ENCODE results near the gene DMKN.
"Not testable (repeated sequence)": the region's sequence is repeated elsewhere in the genome, so short reads cannot be mapped to it uniquely, and the experiment has no call there.

The DMKN gene

DNA sequence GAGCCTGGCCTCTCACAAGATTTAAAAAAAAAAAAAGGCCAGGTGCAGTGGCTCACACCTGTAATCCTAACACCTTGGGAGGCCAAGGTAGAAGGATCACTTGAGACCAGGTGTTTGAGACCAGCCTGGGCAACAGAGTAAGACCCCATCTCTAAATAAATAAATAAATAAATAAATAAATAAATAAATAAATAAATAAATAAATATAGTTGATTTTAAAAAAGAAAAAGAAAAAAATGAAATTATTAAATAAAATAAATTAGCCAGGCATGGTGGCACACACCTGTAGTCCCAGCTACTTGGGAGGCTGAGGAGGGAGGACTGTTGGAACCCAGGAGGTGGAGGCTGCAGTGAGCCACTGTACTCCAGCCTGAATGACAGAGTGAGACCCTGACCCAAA is 51.7 kb downstream of the DMKN start:
- not testable (repeated sequence) for DNase-seq (ENCODE audit: low spot score)

DNA sequence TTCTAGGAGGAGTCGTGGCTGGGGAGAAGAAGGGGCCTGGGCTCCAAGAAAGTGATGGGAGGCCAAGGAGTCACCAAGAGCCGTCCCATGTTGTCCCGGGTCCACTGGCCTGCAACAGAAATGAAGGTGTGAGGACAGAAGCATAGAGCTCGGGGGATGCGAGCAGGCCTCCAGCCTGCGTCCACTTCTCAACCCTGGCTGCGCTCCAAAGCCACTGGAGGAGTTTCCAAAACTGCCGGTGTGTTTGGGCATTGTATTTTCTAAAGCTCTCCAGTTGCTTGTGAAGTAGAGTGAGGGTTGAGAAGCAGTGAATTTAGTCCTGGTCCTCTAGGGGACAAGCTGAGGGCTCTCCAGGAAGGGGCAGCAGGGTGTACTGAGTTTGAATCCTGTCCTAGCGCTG is 52.4 kb downstream of the DMKN start:
- no peak for DNase-seq (ENCODE audit: low spot score)

DNA sequence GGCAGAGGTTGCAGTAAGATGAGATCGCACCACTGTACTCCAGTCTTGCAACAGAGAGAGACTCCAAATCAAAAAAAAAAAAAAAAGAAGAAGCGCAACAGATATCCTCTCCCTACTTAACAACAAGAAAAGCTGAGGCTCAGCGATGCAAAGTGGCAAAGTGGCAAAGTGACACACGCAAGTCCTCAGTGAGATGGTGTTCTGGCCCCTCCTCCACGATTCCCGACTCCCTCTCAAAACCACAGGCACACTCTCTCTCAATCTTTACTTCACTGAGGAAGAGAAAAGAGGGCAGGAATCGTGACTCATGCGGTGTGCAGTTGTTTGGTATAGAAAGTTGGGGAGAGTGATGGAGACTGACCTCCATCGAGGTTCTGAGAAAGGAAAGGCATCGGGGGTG is 52.8 kb downstream of the DMKN start:
- no peak for DNase-seq (ENCODE audit: low spot score)

DNA sequence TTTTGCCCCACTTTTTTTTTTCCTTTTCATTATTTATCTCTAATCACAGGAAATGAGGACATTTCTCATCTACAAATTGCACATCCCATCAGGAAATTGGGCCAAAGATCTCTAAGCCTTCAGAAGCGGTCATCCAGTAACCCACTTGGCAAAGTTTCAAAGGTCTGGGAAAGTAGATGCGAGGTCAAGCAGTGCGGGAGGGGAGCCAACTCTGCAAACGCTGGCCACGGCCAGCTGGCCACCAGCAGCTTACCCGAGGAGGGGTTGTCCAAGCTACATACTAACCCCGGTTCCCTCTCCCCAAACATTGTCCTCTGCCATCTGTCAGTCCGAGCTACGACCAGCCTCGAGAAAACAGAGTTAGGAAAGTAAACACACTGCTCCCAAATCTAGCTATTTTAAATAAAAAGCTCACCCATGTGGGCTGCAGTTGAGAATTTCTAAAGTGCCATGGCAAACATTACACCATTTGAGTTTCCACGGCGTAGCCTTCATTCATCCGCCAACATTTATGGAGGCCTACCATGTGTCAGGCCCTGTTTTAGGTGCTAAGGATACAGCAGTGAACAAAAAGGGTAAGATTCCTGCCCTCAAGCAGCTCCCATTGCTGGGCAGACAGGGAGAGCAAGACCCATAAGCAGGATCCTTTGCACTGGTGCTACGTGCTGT is 53.9 kb downstream of the DMKN start:
- no peak for DNase-seq (ENCODE audit: low spot score)

DNA sequence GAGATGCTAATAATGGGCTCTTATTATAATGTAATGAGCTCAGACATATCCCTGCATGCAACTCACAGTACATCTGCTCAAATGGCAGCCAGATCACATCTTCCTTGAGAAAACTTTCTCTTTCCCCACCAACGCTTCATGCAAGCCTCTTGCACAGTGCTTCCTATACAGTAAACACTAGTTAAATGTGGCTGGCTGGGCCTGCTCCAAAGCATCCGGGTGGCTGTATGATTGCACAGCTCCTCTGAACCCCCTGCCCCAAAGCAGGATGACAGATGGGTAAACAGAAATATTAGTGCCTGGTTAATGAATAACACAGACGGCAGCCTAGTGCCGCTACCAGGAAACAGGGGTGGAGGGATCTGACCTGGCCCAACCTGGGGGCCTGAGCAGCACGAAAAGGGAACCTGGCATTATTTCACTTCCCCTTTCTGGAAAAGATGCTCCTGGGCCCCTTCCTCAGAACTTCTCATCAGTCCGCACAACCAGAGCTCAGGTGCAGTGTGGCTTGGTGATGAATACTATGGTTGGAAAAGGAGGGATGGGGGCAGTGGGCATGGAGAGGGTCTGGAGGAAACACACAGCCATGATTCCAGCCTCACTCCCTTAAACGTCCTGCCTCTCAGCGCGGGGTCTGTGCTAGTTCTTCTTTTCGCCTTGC is 54.6 kb downstream of the DMKN start:
- DNase-seq (ENCODE audit: low spot score), result no peak

DNA sequence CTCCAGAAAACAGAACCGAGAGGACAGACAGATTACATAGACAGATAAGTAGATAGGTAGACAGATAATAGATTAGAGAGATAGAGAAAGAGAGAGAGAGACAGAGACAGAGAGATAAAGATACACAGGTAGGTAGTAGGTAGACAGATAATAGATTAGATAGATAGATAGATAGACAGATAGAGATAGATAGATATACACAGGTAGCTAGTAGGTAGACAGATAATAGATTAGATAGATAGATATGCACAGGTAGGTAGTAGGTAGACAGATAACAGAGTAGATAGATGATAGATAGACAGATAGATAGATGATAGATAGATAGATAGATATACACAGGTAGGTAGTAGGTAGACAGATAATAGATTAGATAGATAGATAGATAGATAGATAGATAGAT is 55.3 kb downstream of the DMKN start:
- DNase-seq (ENCODE audit: low spot score), result no peak

DNA sequence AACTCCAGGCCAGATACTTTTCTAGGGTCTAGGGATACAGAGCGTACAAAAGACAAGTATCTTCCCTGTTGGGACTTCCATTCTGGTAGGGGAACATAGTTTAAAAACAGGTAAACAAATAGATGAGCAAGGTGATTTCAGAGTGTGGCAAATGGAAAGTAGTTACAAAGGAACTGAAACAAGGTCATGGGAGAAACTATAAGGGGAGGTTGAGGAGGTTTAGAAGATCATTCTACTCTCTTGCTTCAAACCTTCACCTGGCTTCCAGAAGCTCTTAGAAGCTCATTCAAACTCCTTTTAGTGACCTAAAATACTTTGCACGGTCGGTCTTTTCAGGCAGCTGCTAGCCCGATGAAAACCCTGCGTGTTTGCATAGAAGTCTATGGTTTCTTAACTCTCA is 56.3 kb downstream of the DMKN start:
- no peak for DNase-seq (ENCODE audit: low spot score)

DNA sequence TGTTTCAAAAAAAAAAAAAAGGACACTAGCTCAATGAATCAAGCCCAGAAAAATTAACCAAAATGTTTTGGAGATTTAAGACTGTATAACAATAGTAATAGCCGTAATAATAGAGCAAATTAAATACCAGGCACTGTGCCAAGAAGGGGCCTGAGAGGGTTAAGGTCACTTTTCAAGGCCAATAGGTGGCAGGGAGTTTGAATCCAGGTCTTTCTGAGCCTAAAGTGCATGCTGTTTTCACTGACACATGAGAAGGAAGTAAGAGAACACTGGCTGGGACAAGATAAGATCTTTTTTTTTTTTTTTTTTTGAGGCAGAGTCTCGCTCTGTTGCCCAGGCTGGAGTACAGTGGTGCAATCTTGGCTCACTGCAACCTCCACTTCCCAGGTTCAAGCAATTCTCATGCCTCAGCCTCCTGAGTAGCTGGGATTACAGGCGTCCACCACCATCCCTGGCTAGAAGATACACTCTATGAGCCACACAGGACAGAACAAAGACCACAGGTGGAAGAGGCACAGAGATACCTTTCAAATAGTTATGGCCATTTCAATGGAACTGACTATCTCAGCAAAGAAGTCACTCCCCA is 57.7 kb downstream of the DMKN start:
- no peak for DNase-seq (ENCODE audit: low spot score)

DNA sequence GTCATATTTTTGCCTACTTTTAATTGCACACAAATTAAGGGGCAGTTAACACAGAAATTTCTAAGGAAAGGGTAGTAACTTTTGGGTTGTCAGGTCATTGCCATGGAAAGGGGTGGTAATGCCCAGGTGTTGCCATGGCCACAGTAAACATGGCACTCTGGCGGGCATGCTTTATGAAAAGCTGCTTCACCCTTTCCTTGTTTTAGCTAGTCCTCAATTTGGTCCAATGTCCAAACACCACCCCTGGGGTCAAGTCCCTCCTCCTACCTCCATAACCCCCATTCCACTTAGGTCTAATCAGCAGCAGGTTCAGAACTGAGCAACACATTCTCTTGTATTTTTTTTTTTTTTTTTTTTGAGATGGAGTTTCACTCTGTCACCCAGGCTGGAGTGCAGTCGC is 58.8 kb downstream of the DMKN start:
- no peak for DNase-seq (ENCODE audit: low spot score)

DNA sequence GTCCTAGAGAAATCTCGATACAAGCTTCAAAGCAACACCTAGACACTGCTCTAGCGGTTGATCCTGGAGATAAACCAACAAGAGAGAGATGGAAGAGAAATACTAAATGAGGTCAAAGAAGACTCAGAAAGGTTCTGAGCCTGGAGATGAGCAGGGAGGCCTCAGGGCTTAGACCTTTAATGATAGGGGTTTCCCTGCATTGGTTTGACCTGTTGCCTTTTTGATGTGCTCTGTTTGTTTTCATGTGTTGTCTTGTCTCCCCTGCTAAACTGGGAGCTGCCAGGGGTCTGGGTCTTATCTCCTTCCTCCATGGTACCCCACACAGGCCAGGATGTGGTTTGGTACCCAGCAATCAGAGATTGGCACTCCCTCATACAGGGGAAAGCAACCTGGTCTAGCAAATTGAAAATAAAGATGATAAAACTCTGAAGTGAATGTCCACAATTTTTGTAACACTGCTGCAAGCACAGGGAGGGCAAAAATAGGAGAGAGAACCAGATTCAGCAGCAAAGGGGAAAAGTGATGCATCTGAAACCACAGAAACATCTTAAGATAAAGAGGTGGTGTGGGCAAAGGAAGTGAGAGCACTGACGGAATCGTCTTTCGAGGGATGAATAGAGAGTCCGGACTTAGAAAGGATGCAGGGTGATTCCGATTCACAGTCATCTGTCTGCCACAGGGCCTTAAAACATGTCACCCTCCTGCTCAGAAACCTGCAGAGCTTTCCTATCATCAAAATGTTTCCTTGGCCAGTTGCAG is 61.9 kb downstream of the DMKN start:
- no peak for DNase-seq (ENCODE audit: low spot score)

DNA sequence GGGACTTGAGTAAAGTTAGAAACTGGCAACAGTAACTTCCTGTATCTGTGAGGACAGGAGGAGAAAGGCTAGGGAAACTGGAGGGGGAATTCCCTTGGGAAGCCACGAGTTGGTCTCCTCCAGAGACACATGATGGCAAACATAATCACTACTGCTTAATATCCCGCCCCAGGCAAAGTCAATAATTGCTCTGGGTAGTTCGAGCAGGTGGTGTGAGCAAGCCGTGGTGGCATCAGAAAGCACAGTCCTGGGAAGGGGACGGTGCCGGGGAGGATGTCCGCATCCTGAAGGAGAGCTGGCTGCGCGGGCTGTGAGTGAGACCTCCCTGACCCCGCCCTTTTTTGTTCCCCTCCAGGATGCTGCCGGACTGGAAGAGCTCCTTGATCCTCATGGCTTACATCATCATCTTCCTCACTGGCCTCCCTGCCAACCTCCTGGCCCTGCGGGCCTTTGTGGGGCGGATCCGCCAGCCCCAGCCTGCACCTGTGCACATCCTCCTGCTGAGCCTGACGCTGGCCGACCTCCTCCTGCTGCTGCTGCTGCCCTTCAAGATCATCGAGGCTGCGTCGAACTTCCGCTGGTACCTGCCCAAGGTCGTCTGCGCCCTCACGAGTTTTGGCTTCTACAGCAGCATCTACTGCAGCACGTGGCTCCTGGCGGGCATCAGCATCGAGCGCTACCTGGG is 63.9 kb downstream of the DMKN start:
- no peak for DNase-seq (ENCODE audit: low spot score)

DNA sequence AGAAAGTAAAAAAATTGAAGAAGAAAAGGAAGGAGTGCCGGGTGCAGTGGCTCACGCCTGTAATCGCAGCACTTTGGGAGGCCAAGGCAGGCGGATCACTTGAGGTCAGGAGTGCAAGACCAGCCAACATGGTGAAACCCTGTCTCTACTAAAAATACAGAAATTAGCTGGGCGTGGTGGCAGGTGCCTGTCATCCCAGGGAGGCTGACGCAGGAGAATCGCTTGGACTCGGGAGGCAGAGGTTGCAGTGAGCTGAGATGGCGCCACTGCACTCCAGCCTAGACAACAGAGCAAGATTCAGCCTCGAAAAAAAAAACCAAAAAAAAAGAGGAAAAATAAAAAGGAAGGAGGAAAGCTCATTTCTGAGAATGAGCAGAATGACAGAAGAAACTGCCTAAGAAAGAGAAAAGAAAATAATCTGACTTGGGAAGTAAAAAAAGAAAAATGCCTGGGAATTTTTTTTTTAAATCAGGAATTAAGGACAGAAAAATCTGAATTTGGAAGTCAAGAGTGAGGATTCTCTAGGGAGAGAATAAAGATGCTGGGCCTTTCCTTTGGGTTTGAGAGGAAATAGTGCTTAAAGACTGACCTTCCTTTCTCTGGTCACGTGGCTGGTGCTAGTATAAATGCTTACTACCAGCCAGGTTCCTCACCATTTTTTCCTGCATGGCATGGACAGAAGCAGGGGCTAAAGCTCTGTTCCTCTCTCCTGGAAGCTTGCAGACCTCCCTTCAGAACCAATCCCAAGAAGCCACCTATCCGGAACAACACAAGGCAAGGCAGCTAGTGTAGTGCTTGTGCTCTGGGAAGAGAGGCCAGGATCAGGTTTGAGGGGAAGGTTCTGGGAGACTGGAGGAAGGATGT is 65.6 kb downstream of the DMKN start, which contains the start of gene FFAR2:
Gene FFAR2, plus strand, starts transcription at position 652 of the 864 bp plus-strand sequence. CDS start 1,458 bp downstream, outside the sequence.
- DNase-seq (ENCODE audit: low spot score), result no peak
